Hematopoietic multipotent progenitor cell treated with erythropoietin and hydrocortisone succinate and interleukin-3 and kit ligand, for 4 days (in vitro differentiated cells): ENCODE results near the gene GPR141.

Experiments used
- DNase-seq: peaks from one replicate; pipeline ENCODE4 v3.0.0-alpha.2; 2015

GPR141 gene

GRCh38 chr7:37732888-37733287 lies 49.3 kb downstream of the GPR141 start:
- DNase-seq, result no peak

GRCh38 chr7:37735196-37735595 lies 51.6 kb downstream of the GPR141 start:
- DNase-seq, result no peak

GRCh38 chr7:37738321-37738720 lies 54.8 kb downstream of the GPR141 start:
- no peak for DNase-seq

GRCh38 chr7:37740398-37740797 lies 56.8 kb downstream of the GPR141 start:
- DNase-seq, result no peak

GRCh38 chr7:37741776-37742175 lies 58.2 kb downstream of the GPR141 start:
- DNase-seq, result peak; percentile 44

GRCh38 chr7:37751096-37751495 lies 67.5 kb downstream of the GPR141 start:
- peak; percentile 48 for DNase-seq

GRCh38 chr7:37753398-37754050 lies 70.0 kb downstream of the GPR141 start:
- DNase-seq, result no peak

GRCh38 chr7:37756797-37757551 lies 73.4 kb downstream of the GPR141 start:
- peak; percentile 87 for DNase-seq

GRCh38 chr7:37757563-37757962 lies 74.0 kb downstream of the GPR141 start:
- DNase-seq, result peak; percentile 56

GRCh38 chr7:37758501-37759045 lies 75.0 kb downstream of the GPR141 start:
- peak; percentile 9 for DNase-seq

- DNase-seq, result peak; percentile 44
These were observed 76.0 kb downstream of the GPR141 start for GRCh38 chr7:37759526-37759925.

- DNase-seq, result peak; percentile 8
These were observed 81.9 kb downstream of the GPR141 start for GRCh38 chr7:37765421-37765829.

- peak; percentile 85 for DNase-seq
These were observed 82.4 kb downstream of the GPR141 start for GRCh38 chr7:37765872-37766525.

GRCh38 chr7:37768611-37769010 lies 85.0 kb downstream of the GPR141 start:
- peak; percentile 22 for DNase-seq

- DNase-seq, result peak; percentile 83
These were observed 85.7 kb downstream of the GPR141 start for GRCh38 chr7:37769291-37769690.

- DNase-seq, result peak; percentile 56
These were observed 86.2 kb downstream of the GPR141 start for GRCh38 chr7:37769726-37770125.

GRCh38 chr7:37770838-37771237 lies 87.3 kb downstream of the GPR141 start:
- peak; percentile 75 for DNase-seq

GRCh38 chr7:37771342-37771741 lies 87.8 kb downstream of the GPR141 start:
- peak; percentile 30 for DNase-seq

- DNase-seq, result no peak
These were observed 88.2 kb downstream of the GPR141 start for GRCh38 chr7:37771801-37772200.

- no peak for DNase-seq
These were observed 92.4 kb downstream of the GPR141 start for GRCh38 chr7:37775921-37776320.

- DNase-seq, result no peak
These were observed 97.6 kb downstream of the GPR141 start for GRCh38 chr7:37781156-37781555.

GRCh38 chr7:37782166-37782565 lies 98.6 kb downstream of the GPR141 start:
- no peak for DNase-seq

- no peak for DNase-seq
These were observed 100.4 kb downstream of the GPR141 start for GRCh38 chr7:37784015-37784414.
